ENCODE results near the gene ETV6.

Gene ETV6

DNA sequence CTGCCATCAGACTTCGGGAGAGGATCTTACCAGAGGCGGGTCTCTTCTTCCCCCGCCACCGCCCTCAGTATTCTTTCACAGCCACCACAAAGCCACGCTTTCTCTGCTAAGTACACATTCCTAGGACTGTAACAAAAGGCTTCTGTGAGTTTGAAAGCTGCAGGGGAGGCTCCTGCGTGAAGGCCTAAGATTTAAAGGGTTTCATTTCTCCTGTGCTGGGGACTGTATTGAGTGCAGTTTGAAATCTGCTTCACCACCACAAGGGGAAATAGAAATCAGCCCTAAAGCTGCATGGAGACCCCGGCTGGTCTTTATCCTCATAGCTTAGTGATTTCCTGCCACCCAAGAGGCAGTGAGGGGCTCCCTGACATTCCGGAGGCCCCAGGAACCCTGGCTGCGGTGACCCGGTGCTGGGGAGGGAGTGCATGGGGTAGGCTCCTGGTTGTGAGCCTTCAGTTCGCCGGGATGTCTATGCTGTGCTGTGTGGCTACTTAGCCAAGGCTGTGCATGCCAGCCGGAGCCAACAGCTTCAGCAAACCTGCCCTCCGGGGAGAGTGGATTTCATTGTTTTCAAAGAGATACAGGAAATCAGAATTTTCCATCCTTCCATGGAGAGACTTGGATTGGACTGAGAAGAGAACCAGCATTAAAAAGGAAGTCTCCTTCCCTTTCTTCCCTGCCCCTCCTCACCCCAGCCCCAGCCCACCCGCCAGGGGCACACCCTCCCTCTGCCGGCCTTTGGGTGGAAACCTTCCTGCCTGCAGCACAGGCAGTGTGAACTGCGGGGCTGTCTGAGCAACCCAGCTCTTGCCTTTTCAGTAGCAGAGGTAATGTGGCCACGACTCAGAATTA lies 163.3 kb downstream of the ETV6 start:
- no peak for DNase-seq

GRCh38 chr12:11813438-11813813 lies 164.0 kb downstream of the ETV6 start:
- DNase-seq = no peak

GRCh38 chr12:11814374-11814773 lies 164.9 kb downstream of the ETV6 start:
- no peak for DNase-seq

GRCh38 chr12:11815397-11815796 lies 165.9 kb downstream of the ETV6 start:
- no peak for DNase-seq

DNA sequence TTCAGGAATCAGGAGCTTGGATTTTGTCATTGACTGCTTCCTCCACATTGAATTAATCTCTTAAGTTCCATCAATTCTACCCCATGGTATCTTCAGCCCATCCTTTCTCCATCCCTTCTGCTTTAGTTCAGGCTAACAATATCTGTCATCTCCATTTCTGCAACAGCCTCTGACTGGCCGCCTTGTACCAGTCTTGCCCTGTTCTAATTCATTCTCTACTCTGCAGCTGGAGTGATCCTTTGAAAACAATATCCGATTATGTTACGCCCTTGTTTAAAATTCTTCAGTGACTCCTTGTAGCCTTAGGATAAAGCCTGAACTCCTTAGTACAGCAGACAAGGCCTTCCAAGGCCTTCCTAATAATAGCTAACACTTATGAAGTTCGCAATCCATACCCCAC lies 170.2 kb downstream of the ETV6 start:
- DNase-seq = no peak

DNA sequence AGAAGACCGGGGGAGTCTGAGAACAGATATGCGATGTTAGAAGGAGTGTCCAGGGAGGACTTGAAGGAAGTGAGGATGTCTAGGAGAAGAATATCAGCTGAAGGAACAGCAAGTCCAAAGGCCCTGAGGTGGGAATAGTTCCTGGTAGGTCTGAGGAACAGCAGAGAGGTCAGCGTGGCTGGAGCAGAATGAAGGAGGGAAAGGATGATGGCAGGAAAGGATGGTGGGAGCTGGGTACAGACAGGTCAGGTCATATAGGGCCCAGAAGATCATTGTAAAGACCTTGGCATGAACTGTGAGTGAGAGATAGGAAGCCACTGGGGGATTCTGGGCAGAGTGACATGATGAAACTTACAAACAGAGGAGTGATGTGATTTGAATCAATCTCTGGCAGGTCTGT lies 171.0 kb downstream of the ETV6 start:
- no peak for DNase-seq

DNA sequence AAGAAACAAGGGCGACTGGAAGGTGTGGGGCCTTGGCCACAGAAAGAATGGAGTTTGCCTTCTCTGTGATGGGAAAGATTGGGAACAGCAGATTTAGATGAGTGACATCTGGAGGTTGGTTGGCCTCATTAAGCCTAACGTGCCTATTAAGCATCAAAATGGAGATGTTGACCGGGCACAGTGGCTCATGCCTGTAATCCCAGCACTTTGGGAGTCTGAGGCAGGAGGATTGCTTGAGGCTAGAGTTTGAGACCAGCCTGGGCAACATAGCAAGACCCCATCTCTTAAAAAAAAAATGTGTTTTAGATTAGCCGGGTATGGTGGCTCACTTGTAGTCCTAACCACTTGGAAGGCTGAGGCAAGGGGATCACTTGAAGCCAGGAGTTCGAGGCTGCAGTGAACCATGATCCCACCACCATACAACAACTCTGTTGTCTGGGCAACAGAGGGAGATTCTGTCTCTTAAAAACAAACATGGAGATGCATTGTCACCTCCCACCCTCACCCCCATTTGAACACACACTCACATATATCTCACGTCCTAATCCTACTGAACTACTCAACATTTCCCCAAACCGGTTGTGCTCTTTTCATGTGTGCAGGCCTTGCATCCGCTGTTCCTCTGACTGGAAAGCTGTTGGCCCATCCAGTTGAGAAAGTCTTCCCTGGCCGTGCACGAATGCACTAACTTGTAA lies 172.1 kb downstream of the ETV6 start:
- DNase-seq = no peak

DNA sequence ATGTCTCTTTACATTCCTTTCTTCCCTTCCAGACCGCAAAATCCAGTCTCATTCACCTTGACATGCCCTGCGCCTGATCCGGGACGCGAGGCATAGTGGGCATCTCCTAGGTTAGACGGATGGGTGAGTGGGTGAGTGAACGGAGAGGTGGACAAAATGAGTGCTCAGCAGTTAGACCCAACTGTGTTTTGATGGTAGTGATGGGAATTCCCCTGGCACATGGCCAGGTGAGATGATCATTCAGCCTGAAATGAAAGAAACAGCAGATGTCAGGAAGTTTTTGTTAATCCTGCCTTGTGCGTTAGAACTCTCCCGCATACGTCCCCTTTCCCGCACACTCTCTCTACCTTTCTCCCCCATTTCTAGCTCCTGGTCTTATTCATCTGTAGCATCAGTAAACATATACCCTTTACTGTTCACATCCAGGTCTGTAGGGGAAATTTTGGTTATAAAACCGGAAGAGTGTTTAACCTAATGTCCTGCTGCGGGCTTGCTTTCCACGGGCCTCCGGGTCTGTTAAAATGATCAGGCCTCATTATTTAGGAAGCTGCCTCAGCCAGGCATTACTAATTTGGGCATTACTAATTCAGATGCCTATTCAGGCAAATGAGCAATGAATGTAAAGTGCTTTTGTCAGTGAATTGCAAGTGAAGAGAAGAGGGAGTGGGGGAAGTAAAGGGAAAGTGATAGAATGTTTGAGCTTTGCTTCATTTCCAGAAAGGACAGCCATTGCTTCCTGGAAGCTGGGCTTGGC lies 172.8 kb downstream of the ETV6 start:
- peak; percentile 41 for DNase-seq

DNA sequence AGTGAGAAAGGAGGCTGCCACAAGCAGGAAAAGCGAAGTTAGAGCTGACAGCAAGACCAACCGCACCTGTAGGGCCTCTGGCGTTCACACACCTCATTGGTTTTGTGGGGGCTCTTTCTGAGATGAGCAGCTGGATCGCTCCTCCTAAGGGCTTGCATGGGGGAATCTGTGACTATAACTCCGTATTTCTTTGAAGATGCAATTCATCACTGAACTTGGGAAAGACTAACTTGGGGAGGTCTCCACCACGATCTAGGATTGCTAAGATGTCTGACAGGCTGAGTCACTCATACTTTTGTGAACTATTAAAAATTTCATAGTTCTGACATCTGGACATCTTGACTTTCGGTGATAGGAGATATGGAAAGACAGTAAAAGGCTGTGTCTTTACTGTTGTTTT lies 173.6 kb downstream of the ETV6 start:
- no peak for DNase-seq

- no peak for DNase-seq
These were observed 174.1 kb downstream of the ETV6 start for GRCh38 chr12:11823593-11823992.

GRCh38 chr12:11824069-11824468 lies 174.6 kb downstream of the ETV6 start:
- DNase-seq = no peak

DNA sequence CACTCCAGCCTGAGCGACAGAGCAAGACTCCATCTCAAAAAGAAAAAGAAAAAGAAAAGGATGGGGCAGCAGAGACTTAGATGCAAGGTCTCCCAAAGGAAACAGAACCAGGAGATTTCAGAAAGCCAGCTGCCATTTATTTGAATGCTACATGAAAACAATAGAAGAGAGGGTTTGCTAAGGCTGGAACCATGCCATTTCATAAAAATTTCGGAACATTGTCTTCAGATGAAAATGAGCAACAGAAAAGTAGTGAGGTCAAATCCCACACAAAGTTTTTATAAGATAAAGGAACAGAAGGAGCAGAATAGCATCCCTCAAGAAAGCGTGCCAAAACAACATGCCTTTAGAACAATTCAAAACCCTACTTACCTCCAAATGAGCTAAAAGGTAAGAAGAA lies 175.3 kb downstream of the ETV6 start:
- DNase-seq = no peak

DNA sequence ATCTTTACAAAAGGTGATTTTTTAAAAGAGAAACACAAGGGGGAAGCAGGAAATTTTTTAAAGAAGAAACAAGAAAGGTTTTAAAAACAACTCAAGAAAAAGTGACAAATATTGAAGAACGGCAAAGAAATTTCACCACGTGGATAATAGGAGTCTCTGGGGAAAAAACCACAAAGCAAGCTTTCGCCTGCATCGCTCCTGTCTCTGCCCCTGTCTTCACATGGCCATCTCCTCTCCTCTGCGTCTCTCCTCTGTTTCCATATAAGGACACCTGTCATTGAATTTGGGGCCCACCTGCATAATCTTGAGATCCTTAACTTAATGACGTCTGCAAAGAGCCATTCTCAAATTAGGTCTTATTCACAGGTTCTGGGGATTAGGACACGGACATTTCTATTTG lies 175.8 kb downstream of the ETV6 start:
- DNase-seq = no peak

DNA sequence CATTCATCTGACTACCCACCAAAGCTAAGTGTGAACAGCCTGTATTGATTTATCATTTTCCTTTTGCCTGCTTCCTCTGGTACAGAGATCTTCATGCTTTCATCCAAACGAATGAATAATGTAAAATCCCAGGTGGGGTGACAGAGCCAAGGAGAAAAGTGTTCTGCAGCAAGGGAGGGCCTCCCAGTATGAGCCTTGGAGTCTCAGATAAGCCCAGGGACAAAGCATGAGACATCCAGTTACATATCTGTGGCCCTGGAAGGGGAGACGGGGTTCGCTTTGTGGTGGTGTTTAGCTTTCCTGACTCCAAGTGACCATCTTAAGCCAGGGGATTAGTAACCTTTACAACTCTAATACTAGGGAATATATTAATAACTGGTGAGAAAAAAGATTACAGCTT lies 177.1 kb downstream of the ETV6 start:
- no peak for DNase-seq

DNA sequence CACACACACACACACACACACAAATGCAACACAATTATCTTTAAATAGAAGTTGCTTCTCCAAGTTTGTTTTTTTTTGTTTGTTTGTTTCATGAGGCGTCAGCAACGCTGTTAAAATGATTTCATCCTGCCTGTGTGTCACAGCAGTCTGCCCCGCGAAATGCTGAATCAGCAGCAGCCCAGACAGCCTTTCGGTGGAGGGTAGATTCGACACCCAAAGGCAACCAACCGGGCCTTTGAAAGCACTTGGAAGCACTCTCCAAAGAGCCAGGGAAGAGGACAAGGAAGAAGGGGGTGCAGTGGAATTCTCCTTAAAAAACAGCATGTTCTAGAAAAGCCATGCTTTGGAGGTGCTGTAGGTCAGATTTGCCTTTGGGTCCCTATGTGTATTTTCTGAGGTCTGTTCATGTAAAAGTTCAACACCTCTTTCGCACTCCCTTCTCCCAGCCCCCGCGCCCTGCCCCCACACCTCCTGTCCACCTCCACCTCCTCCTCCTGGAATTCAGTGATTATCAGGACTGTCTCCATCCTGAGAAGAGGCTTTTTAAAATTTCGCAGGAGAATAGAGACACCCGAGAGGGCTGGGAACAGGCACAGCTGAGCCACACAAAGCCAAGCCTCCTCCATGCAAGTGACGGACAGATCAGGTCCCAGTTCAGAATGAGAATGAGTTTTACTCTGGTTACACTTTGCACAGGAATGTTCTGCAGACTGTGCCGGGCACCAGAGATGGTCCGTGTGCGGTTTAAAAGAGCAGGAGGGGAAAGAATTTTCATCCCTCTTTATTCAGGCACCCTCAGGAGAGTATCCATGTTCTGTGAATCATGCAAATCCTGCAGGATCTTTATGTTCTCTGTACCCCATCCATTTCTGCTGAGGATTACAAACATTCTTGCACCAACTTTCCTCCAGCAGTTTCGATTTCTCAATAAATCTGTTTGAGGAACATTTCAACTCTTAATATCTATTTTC lies 177.9 kb downstream of the ETV6 start:
- DNase-seq = peak; percentile 49

DNA sequence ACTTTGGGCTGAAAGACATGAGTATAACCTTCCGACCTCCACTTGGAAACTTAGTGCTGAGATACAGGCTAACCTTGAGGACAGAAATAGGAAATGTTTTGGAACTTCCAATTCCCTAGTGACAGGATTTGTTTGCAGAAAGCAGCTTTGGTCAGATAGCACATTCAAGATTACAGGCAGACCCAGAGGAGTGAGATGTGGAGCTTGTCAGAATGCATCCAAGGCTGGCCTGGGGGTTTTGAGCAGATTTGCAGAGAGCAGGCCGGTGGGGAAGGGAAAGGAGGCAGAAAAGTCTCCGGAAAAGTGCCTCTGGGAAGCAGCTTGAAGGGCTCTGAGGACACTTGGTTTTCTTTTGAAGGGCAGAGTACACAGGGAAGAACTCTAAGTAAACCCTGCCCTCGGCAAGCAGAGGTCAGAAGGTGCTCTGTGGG lies 180.3 kb downstream of the ETV6 start:
- DNase-seq = no peak

DNA sequence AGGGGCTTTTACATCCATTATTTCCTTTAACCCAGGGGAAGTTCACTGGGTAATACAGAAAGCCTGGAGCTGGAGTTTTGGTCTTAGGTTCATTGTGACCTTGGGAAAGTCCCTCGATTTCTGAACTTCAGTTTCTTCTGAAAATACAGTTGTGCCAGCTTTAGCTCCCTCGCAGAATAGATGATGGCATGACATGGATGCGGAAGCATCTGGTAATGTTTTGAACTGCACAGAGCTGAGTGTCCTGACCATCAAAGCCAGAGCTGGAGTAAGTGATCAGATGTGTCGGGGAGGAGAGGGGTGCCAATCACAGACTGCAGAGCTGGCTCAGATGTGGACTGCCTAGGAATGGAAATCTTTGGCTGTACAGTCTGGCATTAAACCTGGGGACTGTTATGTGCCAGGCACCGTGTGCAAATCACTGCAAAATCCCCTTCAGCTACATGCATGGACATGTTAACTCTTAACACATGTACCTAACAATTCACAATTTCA lies 180.9 kb downstream of the ETV6 start:
- DNase-seq = no peak

- DNase-seq = no peak
These were observed 182.6 kb downstream of the ETV6 start for GRCh38 chr12:11832093-11832492.

- DNase-seq = no peak
These were observed 183.9 kb downstream of the ETV6 start for GRCh38 chr12:11833174-11833895.

- no peak for DNase-seq
These were observed 184.8 kb downstream of the ETV6 start for GRCh38 chr12:11834104-11834812.

GRCh38 chr12:11834931-11835330 lies 185.5 kb downstream of the ETV6 start:
- no peak for DNase-seq

Data from CD4-positive, alpha-beta T cell treated with Interferon gamma for 1 hour (primary cell).